GM13976 (cell line): ENCODE data around the gene AGAP3.
A peak's percentile ranks its signal among the peaks of the same experiment; 100 is the strongest.

ENCODE experiments used
- DNase-seq: peaks from one replicate; pipeline ENCODE4 v3.0.0; 2012; ENCODE audit warnings: low spot score
- CTCF ChIP-seq: IDR thresholded peaks from 2 replicates; pipeline ENCODE4 v1.5.1; 2012; ENCODE audit warnings: borderline replicate concordance, mild to moderate bottlenecking; ENCODE audit not compliant: insufficient read depth; ENCODE audit errors: extremely low read depth, missing control alignments, control extremely low read depth
- in situ Hi-C: fragments of 300-500 bp; cut with MboI; formaldehyde crosslinking; loops from one replicate; pipeline ENCODE4 v1.12.0; 2022; ENCODE audit warnings: low sequenced_read_pairs, mixed read lengths, inconsistent platforms; ENCODE audit not compliant: unreplicated experiment

Gene AGAP3

GRCh38 chr7:151110236-151110940 lies 24.1 kb downstream of the AGAP3 start:
- no peak for TF ChIP-seq CTCF
- in situ Hi-C loops = no loop called here
- no peak for DNase-seq

GRCh38 chr7:151110941-151111645 lies 24.8 kb downstream of the AGAP3 start:
- TF ChIP-seq CTCF = peak; percentile 89
- in situ Hi-C loops = no loop called here
- peak; percentile 94 for DNase-seq

GRCh38 chr7:151113344-151114150 lies 27.3 kb downstream of the AGAP3 start:
- no peak for TF ChIP-seq CTCF
- in situ Hi-C loops = no loop called here
- no peak for DNase-seq

- DNase-seq = no peak
- TF ChIP-seq CTCF = no peak
- in situ Hi-C loops = no loop called here
Observed at GRCh38 chr7:151114151-151115090, 28.1 kb downstream of the AGAP3 start.

- in situ Hi-C loops = no loop called here
- DNase-seq = peak; percentile 71
- TF ChIP-seq CTCF = no peak
Observed at GRCh38 chr7:151115121-151115835, 29.0 kb downstream of the AGAP3 start.
